Cortex of kidney (tissue), 1 donor: Measurements from ENCODE around the gene HEXIM2.

Source experiments
- DNase-seq: peaks from one replicate; lab custom pipeline; 2025; lab: John Stamatoyannopoulos, UW

The HEXIM2 gene

DNA sequence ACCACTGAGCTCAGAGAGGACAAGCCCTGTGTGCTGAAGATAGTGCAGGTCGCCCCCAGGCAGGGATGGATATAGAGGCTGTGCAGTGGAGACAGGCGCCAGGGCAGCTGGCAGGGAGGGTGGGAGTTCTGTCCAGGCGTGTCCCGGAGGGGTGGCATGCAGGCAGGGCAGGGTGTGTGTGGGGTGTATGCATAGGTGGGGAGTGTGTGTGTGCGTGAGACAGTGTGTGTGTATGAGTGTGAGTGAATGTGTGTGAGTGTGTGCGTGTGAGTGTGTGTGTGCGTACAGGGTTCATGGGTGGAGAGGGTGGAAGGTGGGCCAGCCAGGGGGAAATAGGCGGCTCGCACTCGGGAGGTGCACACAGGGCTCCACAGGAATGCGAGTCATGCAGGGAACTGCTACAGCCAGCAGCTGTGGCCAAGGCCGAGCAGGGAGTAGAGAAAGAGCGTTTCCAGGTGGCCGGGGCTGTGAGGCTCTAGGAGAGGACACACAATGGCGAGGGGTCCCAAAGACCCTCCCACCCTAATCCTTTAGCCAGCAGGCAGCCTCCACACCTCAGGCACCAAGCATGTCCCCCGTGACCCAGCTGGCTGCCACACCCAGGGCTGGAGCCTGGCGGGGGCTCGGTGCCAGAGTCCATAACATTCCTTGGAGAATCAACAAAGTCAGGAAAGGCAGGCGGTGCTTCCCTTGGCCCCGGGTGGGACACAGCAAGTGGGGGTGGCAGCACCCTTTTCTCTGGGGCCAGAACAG lies 34.0 kb upstream of the HEXIM2 start:
- no peak for DNase-seq

DNA sequence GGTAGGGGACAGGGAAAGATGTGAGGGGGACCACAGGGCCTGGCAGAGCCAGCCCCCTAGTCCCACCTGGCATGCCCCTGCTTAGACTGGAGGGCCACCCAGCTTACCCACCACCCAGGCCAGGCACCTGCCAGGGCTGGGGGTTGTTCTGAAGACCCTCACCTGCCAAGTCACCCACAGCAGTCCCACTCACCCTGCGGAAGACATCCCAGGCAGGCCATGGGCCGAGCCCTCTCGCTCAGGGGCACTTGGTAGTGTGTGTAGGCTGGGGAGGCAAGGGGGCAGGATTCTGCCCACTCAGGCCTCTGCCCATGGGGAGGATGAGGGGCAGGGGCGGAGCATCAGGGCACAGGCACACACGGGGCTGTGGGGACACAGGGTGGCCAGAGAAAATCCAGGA lies 33.3 kb upstream of the HEXIM2 start:
- no peak for DNase-seq

DNA sequence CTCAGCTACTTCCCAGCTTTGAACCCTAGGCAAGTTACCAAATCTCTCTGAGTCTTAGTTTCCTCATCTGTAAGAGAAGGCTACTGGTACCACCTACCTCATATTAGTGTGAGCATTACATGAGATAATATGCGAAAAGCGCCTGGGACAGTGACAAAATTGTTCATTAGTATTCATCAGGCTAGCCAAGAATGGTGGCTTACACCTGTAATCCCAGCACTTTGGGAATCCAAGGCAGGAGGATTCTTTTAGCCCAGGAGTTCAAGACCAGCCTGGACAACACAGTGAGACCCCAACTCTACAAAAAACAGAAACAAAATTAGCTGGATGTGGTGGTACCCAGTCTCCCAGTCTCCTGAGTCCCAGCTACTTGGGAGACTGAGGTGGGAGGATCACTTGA lies 32.7 kb upstream of the HEXIM2 start:
- DNase-seq: no peak

DNA sequence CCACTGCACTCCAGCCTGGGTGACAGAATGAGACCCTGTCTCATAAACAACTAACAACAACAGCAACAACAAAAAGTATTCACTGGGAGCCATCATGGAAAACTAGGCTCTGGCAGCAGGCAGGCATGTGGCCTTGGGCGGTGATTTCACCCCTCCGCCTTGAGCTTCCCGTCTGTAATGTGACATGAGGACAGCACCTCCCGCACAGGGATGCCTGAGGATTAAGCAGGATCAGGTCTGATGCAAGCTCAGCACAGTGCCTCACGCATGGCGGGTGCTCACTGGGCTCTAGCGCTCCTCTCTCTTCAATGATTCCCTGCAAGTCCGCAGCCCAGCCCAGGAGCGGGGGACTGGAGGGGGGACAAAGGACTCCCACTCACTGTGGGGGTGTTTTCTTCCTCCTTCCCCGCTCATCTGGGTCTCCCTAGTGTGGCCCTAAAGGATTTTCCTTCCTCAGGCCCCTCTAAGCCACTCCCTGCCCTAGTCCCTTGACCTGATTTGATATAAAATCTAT lies 32.2 kb upstream of the HEXIM2 start:
- no peak for DNase-seq

DNA sequence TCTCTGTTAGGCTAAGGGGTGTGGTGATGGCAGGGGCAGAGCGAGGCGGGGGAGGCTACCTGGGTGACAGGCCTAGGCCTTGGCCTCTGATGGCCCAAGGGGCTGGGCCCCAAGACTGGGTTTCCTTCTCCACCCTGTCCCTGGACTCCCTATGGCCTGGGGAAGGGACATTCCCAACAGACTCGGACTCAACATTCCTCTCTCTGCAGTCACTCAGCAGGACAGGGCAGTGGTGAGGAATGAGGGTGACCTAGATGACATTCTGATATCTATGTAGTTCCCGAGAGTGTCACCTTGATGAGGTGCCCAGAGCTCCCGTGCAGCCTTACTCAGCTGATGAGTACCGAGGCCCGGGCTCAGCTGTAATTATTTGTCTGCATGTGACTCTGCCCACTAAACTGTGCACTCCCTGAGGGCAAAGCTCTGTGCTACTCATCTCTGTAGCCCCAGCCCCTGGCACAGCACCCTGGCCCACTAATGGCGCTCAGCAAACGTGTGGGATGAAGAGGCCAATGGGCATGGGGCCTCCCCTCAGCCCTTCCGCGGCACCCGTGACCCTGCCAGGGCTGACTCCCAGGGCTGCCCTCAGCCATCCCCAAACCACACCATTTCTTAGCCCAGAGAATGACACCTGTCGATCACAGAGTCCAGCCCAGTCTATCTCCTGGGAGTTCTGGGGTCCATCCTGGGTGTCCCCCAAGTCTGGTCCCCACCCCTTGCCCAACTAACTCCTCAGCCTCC lies 31.6 kb upstream of the HEXIM2 start:
- DNase-seq: no peak

DNA sequence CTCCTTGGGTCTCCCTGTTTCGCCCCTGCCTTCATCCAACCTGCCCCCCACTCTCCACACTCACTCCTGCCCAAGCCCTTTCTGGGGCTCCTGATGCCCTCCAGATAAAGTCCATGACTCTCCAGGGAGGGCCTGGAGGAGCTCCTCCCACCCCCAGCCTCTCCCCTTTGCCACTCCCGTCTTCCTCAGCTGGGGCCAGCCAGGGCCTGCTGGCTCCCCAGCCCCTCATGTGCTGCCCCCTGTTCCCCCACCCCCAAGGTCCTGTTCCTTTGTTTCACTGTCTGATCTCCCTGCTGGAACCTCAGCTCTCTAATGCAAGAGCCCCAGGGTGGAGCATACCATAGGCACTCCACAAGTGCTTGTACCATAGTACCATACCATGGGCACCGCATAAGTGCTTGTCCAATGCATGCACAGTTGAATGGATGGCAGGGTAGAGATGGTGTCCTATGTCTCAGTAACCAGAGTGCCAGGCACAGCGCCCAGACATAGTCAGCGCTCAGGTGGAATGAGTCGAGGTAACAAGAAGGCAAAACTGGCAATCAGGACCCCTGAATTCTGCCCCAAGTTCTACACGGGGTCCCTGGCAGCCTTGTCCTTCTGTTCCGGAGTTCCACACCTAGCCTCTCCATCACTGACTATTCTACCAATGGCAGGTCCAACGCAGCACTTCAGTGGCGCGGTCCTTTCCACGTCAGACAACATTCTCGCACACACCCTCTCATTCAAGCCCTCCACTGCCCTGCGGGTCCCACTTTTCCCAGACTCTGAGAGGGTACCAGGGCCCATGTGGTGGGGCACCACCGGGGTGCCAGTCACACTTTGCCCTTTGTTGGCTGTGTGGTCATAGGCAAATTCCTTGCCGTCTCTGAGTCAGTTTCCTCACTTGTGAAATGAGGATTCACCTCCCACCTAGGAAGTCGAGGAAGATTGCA lies 30.7 kb upstream of the HEXIM2 start:
- DNase-seq: no peak

DNA sequence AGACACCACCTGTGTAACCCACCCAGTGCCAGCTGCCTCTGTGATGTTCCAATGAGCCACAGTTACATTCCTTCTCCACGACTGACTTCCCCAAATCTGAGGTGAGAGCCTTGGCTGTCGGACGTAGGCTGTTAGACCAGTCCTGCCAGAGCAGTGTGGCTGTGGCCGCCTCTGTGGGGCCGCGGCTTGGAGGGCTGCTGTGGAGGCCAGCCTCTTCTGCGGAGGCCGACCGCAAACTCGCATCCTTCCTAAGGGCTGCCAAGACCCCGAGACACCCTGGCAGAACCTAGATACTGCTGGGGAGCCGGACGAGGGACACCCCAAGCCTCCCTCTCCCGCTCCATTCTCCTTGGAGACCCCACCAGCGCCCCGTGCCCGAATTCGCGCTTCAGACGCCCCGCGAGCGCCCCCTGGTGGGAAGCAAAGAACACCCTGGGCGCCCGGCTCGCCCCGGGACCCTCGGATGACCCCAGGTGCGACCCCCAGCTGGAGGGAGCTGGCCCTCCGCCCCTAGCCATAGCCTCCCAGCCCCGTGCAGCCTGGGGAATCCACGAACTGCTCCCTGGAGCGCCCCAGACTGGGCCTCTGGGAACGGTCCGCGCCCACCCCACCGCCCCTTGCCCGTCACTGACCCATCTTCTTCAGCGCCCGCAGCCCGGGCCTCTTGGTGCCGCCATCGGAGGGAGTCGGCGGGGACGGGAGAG lies 29.9 kb upstream of the HEXIM2 start:
- no peak for DNase-seq

DNA sequence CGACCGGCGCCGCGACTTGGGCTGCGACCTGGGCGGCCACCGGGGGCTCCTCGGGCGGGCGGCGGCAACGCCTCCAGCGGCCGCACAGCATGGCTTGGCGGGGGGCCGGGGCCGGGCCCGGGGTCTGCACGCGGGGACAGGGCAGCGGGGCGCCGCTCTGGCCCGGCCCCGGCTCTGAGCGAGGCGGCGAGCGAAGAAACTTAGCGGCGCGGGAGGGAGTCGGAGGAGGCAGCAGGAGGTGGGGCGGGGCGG lies 29.4 kb upstream of the HEXIM2 start, which contains the start of gene PLCD3:
Gene PLCD3, minus strand, starts transcription at position 196 of the 252 bp plus-strand sequence. Its CDS starts 105 bp downstream, at position 91.
- DNase-seq: no peak

DNA sequence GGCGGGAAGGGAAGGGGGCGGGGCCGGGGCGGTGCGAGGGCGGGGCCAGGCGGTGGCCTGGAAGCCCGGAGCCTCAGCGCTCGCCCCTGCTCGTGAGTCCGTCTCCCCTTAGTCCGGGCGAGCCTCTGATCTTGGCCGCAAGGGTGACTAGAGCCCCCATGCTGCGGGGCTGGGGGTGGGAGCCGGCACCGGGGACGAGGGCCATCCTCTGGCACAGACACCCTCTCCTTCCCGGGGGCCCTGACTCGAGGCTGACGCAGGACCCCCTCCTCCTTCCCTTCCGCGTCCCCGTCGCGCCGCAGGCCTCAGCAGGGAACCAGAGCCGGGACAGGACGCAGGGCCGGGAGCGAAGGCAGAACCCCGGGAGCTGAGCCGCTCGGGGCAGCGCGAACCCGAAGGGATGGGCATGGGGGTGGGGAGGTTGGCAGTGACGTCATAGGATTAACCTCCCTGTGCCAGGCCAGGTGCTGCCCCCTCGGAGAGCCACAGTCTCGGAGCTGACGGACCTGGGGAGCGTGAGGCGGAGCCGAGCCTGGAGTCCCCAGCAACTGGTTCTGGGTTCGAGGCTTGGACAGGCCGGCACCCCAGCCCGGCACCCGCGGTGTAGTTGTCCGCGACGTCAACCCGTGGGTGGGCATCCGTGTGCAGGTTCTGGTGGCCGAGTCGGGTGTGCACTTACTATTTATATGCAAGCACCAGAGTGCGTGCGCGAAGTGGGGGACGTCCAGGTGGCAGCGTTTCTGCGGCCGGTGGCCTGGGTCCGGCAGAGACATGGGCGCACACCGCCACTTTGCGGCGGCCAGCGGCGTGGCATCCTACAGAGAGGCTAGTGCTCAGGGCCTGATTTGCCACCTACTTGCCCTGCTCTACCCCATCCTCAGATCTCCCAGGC lies 28.9 kb upstream of the HEXIM2 start:
- DNase-seq: no peak

DNA sequence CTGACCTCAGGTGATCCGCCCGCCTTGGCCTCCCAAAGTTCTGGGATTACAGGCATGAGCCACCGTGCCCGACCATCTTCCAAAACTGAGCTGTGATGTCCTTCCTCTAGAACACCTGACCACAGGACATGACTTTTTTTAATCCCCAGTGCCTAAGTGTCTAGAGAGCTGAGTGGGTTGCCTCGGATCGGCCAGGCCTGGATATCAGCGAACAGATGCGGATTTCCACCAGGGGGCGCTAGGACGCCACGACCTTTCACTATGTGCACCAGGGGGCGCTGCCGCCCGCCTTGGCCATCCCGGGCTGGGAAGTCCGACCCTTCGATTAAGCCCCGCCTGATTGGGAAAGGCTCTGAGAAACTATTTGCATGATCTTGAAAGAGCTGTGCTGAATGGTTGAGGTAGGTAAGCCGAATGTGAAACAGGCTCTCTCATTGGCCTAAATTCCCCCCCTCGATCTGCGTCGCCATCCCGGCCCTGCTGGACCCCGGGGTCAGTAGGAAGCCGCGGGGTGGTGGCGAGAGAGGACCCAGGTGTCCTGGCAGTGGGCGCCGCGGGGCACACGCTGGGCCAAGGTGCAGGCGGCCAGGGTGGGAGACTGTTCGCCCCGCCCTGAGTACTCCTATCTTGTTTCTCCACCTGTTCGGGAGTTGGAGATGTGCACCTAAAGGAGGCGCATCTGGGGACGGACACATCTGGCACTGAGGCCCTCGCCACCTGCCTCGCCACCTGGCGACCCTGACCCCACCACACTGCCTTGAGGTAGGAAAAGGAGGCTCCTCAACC lies 26.3 kb upstream of the HEXIM2 start, which contains the start of gene ACBD4:
Gene ACBD4, plus strand, starts transcription at position 496 of the 786 bp plus-strand sequence. CDS start 458 bp downstream, outside the sequence.
- DNase-seq: no peak

DNA sequence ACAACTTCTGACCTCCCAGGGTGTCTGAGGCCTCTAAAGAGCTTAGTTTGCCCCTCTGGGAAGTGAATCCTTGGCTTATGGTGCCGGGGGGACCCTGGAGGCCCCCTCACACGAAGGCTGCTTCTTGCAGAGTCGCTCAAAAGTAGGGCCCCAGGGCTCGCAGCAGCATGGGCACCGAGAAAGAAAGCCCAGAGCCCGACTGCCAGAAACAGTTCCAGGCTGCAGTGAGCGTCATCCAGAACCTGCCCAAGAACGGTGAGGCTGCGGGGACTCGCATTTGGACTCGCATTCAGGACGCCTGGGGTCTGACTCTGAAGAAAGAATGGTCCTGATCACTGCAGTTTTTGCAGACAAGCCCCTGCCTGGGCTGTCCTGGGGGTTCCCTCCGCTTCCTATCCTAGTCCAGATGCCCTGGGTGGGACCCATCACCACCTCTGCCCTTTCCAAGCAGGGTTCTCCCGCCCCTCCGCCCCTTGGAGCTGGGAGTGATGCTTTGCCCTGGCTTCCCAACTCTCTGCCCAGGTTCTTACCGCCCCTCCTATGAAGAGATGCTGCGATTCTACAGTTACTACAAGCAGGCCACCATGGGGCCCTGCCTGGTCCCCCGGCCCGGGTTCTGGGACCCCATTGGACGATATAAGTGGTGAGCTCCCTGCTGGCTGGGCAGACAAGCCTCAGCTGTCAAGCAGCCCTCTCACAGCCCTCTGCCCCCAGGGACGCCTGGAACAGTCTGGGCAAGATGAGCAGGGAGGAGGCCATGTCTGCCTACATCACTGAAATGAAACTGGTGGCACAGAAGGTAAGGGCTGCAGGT lies 25.5 kb upstream of the HEXIM2 start:
- DNase-seq: no peak

DNA sequence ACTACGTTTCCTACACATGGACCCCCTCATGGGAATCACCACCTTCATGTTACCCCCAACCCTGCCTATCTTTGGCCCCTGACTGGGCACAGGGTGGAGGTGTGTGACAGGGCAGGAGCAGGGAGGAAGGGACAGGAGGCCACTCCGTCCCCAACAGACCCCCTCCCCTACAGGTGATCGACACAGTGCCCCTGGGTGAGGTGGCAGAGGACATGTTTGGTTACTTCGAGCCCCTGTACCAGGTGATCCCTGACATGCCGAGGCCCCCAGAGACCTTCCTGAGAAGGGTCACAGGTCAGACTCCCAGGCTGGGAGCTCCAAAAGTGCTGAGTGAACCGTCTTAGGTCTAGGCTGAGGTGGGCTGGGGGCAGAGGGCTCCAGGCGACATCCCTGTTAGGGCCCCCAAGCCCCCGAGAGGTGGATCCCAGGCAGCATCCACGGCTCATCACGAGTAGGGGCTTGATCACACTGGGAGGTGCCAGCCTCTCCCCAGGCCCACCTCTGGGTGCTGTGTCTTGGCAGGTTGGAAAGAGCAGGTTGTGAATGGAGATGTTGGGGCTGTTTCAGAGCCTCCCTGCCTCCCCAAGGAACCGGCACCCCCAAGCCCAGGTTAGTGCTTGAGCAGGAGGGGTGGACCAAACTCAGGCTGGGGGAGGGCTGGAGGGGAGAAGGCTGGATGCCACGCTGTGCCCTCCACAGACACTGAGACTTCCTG lies 24.7 kb upstream of the HEXIM2 start:
- DNase-seq: no peak

DNA sequence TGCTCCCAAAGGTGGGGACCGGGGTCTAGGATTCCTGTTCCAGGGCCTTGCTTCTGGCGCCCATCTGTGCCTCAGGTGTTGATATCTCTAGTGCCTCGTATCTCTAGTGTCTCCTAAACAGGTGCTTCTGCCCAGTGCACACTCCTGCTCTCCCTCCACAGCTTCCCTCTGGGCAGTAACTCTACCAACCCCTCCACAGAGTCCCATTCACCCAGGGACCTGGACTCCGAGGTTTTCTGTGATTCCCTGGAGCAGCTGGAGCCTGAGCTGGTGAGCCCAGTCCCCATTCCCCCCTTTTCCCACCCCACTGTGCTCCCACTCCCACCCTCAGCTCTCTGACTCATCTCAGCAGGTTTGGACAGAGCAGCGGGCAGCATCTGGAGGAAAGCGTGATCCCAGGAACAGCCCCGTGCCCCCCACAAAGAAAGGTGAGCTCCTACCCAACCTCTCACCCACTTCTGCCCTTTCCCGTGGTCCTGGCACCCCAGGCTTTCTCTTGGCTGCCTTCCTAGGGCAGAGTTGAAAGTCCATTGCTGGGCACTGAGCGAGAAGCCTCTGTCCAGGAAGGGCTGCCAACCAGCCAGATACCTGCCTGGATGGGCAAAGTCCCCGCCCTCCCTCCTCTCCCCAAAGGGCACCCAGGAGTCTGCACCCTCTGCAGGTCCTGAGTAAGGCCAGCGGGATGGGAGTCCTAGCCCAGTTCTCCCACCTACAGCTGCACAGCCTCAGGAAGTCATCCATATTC lies 23.9 kb upstream of the HEXIM2 start:
- DNase-seq: no peak

DNA sequence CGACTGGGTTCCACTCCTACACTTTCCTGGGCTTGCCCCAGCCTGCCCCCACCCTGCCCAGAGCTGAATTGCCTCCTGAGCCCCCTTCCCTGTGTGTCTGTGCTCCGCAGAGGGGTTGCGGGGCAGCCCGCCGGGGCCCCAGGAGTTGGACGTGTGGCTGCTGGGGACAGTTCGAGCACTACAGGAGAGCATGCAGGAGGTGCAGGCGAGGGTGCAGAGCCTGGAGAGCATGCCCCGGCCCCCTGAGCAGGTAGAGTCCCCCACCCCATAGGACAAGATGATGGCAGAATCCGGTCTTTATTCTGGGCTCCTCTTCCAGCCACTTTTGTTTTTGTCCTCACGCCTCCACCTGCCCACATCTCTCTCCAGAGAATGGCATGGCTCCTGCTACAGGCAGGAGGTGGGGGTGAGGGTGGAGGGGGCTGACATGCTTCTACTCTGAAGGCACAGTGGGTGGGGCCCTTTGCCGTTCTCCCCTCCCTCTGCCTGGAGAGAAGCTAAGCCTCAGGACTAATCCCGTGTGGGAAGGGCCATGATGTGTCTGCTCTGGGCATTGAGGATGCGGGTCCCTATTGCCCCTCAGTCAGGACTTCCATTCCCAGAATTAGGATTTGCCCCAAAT lies 22.7 kb upstream of the HEXIM2 start:
- DNase-seq: no peak

DNA sequence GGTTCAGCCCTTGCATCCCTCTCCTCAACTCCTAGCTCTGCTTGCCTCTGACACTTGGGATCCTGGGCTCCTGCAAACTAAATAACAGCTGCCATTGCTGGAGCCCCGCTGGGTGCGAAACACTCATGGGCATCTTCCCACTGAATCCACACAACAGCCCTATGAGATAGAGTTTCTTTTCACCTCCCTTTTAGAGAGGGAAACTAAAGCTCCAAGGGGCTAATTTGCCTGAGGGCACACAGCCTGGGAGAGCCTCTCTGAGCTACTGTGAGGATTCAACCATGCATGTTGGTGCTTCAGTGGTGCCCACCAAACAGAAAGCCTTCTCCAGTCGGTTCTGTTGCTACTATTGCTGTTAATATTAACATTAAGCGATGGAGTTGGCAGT lies 22.1 kb upstream of the HEXIM2 start:
- no peak for DNase-seq

DNA sequence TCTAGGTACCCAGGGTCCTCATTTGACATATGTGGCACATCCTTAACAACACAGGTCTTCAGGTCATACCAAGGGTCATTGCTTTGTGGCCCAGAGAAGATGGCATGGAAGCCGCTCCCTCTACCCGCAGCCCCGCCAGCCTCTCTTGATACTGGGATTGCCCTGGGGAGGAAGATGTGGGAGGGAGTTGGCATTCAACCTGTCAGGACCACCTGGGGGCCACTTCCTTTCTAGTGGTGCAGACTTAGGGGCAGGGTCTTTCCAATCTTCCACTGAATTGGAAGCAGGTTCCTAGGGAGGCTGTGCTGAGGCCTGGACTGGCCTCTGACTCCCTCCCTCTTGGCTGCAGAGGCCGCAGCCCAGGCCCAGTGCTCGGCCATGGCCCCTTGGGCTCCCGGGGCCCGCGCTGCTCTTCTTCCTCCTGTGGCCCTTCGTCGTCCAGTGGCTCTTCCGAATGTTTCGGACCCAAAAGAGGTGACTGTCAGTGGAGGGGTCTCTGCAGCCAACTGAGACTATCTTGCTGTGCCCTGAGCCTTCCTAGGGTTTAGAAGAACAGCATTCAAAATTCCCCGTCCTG lies 18.5 kb upstream of the HEXIM2 start:
- DNase-seq: no peak

DNA sequence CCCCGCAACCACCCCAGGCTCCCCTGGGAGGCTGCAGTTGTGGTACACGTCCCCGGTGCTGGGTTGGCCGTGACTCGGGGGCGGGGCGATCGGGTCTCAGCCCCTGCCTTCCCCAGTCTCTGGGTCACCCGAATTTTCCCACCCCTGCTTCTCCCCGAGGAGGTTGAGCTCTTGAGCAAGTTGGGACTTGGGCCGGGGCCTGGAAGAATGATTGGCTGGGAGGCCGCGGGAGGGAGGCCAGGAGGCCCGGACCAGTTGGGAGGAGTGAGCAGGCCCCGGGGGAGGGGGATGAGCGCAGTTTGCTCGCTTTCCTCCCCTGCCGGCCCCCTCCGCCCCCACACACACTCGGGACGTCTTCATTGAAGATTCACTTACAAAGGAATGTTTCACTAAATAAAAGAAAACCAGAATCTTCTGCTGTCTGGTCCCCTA lies 17.9 kb upstream of the HEXIM2 start:
- no peak for DNase-seq
